Measurements from ENCODE around the gene OR51B4.

OR51B4 gene

DNA sequence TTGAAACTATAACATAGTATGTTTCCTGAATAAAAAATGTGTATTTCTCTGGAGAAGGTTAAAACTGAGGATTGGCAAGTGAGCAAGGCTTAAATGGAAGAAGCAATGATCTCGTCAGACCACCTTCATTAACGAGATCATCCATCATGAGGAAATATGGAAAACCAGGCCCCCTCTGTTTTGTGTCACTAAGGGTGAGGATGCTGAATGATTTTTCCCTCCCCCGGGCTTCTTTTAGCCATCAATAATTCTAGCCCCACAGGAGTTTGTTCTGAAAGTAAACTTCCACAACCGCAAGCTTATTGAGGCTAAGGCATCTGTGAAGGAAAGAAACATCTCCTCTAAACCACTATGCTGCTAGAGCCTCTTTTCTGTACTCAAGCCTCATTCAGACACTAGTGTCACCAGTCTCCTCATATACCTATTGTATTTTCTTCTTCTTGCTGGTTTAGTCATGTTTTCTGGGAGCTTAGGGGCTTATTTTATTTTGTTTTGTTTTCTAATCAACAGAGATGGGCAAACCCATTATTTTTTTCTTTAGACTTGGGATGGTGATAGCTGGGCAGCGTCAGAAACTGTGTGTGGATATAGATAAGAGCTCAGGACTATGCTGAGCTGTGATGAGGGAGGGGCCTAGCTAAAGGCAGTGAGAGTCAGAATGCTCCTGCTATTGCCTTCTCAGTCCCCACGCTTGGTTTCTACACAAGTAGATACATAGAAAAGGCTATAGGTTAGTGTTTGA is 26.2 kb downstream of the OR51B4 start:
- no peaks in the 10 kb centered on the region for H3K27me3 ChIP-seq (ENCODE audit: low read length)
- H3K36me3 ChIP-seq (ENCODE audit: low read length): no peaks in the 10 kb centered on the region
- no peaks in the 10 kb centered on the region; the same call in 1 of the 2 replicates for H3K9me2 ChIP-seq (replicated peaks; ENCODE audit: insufficient read depth, low read length)
- no peaks in the 10 kb centered on the region for H3K9me3 ChIP-seq (ENCODE audit: insufficient read depth, low read length)
- H3K4me2 ChIP-seq (ENCODE audit: low read depth, low read length, poor library complexity, severe bottlenecking): no peak overlapping the region
- no peak overlapping the region for H3K27ac ChIP-seq (ENCODE audit: low read depth, low read length)
- H3K9ac ChIP-seq (ENCODE audit: low read length): no peak overlapping the region
- no peaks in the 10 kb centered on the region for H3F3A ChIP-seq (ENCODE audit: insufficient read depth)
- H4K20me1 ChIP-seq (ENCODE audit: low read depth, low read length): no peaks in the 10 kb centered on the region
- H3K4me3 ChIP-seq (ENCODE audit: insufficient read depth, low read length, poor library complexity, severe bottlenecking): no peak overlapping the region
- no peaks in the 10 kb centered on the region for H3K79me2 ChIP-seq (ENCODE audit: insufficient read depth, low read length)
- H2AFZ ChIP-seq (ENCODE audit: low read depth, low read length, severe bottlenecking): no peak overlapping the region
- TF ChIP-seq, protein P1, sequence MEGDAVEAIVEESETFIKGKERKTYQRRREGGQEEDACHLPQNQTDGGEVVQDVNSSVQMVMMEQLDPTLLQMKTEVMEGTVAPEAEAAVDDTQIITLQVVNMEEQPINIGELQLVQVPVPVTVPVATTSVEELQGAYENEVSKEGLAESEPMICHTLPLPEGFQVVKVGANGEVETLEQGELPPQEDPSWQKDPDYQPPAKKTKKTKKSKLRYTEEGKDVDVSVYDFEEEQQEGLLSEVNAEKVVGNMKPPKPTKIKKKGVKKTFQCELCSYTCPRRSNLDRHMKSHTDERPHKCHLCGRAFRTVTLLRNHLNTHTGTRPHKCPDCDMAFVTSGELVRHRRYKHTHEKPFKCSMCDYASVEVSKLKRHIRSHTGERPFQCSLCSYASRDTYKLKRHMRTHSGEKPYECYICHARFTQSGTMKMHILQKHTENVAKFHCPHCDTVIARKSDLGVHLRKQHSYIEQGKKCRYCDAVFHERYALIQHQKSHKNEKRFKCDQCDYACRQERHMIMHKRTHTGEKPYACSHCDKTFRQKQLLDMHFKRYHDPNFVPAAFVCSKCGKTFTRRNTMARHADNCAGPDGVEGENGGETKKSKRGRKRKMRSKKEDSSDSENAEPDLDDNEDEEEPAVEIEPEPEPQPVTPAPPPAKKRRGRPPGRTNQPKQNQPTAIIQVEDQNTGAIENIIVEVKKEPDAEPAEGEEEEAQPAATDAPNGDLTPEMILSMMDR (IDR thresholded peaks at IDR 0.05; ENCODE audit: insufficient read depth, low read length, poor library complexity, severe bottlenecking): no peak
- TF ChIP-seq EZH2phosphoT487 (conservative IDR thresholded peaks at IDR 0.05; ENCODE audit: low read length): no peak

DNA sequence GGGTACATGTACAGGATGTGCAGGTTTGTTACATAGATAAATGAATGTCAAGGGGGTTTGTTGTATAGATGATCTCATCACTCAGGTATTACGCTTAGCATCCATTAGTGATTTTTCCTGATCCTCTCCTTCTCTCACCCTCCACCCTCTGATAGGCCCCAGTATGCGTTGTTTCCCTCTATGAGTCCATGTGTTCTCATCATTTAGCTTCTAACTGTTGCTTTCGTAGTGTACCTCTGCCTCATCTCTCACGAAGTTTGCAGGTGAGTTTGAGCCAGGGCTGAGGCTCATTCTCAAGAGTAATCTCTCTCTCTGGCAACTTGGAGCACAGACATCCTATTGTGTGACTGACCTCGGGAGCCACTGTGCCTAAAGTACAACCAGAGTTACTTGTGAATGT is 27.4 kb downstream of the OR51B4 start:
- no peaks in the 10 kb centered on the region for H3F3A ChIP-seq (ENCODE audit: insufficient read depth)
- no peaks in the 10 kb centered on the region for H3K79me2 ChIP-seq (ENCODE audit: insufficient read depth, low read length)
- no peak overlapping the region for H3K4me2 ChIP-seq (ENCODE audit: low read depth, low read length, poor library complexity, severe bottlenecking)
- H2AFZ ChIP-seq (ENCODE audit: low read depth, low read length, severe bottlenecking): no peak overlapping the region
- no peak overlapping the region for H3K4me3 ChIP-seq (ENCODE audit: insufficient read depth, low read length, poor library complexity, severe bottlenecking)
- no peak overlapping the region for H3K9ac ChIP-seq (ENCODE audit: low read length)
- no peaks in the 10 kb centered on the region for H3K36me3 ChIP-seq (ENCODE audit: low read length)
- no peaks in the 10 kb centered on the region for H4K20me1 ChIP-seq (ENCODE audit: low read depth, low read length)
- no peaks in the 10 kb centered on the region for H3K9me3 ChIP-seq (ENCODE audit: insufficient read depth, low read length)
- TF ChIP-seq, protein P1 (IDR thresholded peaks at IDR 0.05; ENCODE audit: insufficient read depth, low read length, poor library complexity, severe bottlenecking): no peak
- TF ChIP-seq EZH2phosphoT487 (conservative IDR thresholded peaks at IDR 0.05; ENCODE audit: low read length): no peak
- no peaks in the 10 kb centered on the region for H3K27me3 ChIP-seq (ENCODE audit: low read length)
- H3K27ac ChIP-seq (ENCODE audit: low read depth, low read length): no peak overlapping the region
- no peaks in the 10 kb centered on the region; the same call in 1 of the 2 replicates for H3K9me2 ChIP-seq (replicated peaks; ENCODE audit: insufficient read depth, low read length)

DNA sequence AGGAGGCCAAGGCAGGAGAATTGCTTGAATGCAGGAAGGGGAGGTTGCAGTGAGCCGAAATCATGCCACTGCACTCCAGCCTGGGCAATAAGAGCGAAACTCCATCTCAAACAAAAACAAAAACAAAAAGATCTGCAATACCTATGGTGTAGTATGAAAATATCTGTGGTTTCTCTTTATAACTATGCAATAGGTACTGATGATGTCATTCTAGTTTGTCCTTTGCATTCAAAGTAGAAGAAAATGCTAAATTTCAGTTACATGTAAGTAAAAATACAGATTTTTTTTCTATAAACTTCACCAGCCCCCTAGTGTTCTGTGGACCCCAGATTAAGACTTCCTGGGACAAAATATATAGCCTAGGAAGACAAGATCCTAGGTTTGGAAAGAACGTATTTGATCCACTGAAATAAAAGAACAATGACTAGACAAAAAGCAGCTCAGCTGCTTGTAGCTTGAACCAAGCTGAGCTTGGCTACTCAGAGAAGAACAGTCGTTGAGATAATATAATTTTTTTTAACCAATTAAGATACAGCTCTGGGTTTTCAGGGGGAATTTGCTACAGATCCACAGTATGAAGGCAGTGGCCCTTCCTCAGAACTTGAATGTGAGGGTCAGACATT is 29.2 kb downstream of the OR51B4 start:
- TF ChIP-seq, protein P1 (IDR thresholded peaks at IDR 0.05; ENCODE audit: insufficient read depth, low read length, poor library complexity, severe bottlenecking): no peak
- no peak for TF ChIP-seq EZH2phosphoT487 (conservative IDR thresholded peaks at IDR 0.05; ENCODE audit: low read length)
- no peak overlapping the region for H3K9ac ChIP-seq (ENCODE audit: low read length)

More for the DNA sequence above, 29.2 kb downstream of the OR51B4 start:
- H3K4me2 ChIP-seq (ENCODE audit: low read depth, low read length, poor library complexity, severe bottlenecking): no peak overlapping the region
- no peaks in the 10 kb centered on the region for H4K20me1 ChIP-seq (ENCODE audit: low read depth, low read length)
- H2AFZ ChIP-seq (ENCODE audit: low read depth, low read length, severe bottlenecking): no peak overlapping the region
- no peak overlapping the region for H3K27ac ChIP-seq (ENCODE audit: low read depth, low read length)
- no peaks in the 10 kb centered on the region for H3K27me3 ChIP-seq (ENCODE audit: low read length)
- H3K79me2 ChIP-seq (ENCODE audit: insufficient read depth, low read length): no peaks in the 10 kb centered on the region
- no peaks in the 10 kb centered on the region for H3K36me3 ChIP-seq (ENCODE audit: low read length)
- H3K9me3 ChIP-seq (ENCODE audit: insufficient read depth, low read length): no peaks in the 10 kb centered on the region
- no peaks in the 10 kb centered on the region for H3F3A ChIP-seq (ENCODE audit: insufficient read depth)
- H3K4me3 ChIP-seq (ENCODE audit: insufficient read depth, low read length, poor library complexity, severe bottlenecking): no peak overlapping the region
- H3K9me2 ChIP-seq (replicated peaks; ENCODE audit: insufficient read depth, low read length): no peaks in the 10 kb centered on the region
